IMR-90 (cell line): ENCODE measurements around the gene FAM171A1. TPM values are rescaled to one million over a fixed set of nuclear protein-coding genes. Genes with fewer than 3 reads are reported as not detected.
A peak's percentile ranks its signal among the peaks of the same experiment; 100 is the strongest.

ENCODE experiments used
- ATAC-seq: fragments of 200-7000 bp; cut with Tn5 transposase; 2 replicates; pipeline ENCODE4 v1.9.1; 2020; ENCODE audit warnings: low read depth, mild to moderate bottlenecking, moderate library complexity
- BruUV-seq: library from RNA; stranded (reverse); fragments of 400-500 nt; replicated peaks from 2 replicates; lab custom pipeline; 2021; lab: Mats Ljungman, UMichigan
- CTCF ChIA-PET: fragments of 300-600 bp; formaldehyde crosslinking; extraction: SDS; loops from one replicate; lab custom pipeline; 2021; ENCODE audit warnings: antibody characterized with exemption; lab: Yijun Ruan, JAX
- POLR2A ChIA-PET: fragments of 300-600 bp; sonication (Branson Sonifier 250); formaldehyde crosslinking; loops from one replicate; lab custom pipeline; 2022; ENCODE audit warnings: antibody characterized with exemption; ENCODE audit not compliant: unreplicated experiment; lab: Charles Lee
- DNase-seq: peaks from one replicate; pipeline ENCODE4 v3.0.0; 2013
- H2AFZ ChIP-seq: replicated peaks from 2 replicates; pipeline ENCODE3; 2013; ENCODE audit warnings: low read length, mild to moderate bottlenecking; ENCODE audit not compliant: poor library complexity
- H2AK5ac ChIP-seq: 2 replicates; pipeline ENCODE4 v1.6.1; 2013; ENCODE audit warnings: low read depth, low read length, inconsistent platforms
- H2AK9ac ChIP-seq: replicated peaks from 2 replicates; pipeline ENCODE3; 2013; ENCODE audit warnings: mild to moderate bottlenecking, low read depth, low read length, moderate library complexity; ENCODE audit not compliant: poor library complexity
- H2BK120ac ChIP-seq: 2 replicates; pipeline ENCODE4 v1.6.1; 2013; ENCODE audit warnings: low read depth, low read length, inconsistent platforms
- H2BK15ac ChIP-seq: 3 replicates; pipeline ENCODE4 v1.6.1; 2013; ENCODE audit warnings: low read depth, low read length, inconsistent platforms
- H2BK20ac ChIP-seq: 2 replicates; pipeline ENCODE4 v1.6.1; 2013; ENCODE audit warnings: low read depth, mild to moderate bottlenecking, inconsistent platforms, low read length, moderate library complexity
- H2BK5ac ChIP-seq: 2 replicates; pipeline ENCODE4 v1.6.1; 2013; ENCODE audit warnings: mild to moderate bottlenecking, low read depth, low read length, inconsistent platforms; ENCODE audit not compliant: poor library complexity, severe bottlenecking
- H3K14ac ChIP-seq: replicated peaks from 2 replicates; pipeline ENCODE4 v1.6.1; 2013; ENCODE audit warnings: low read depth, low read length, inconsistent platforms
- H3K18ac ChIP-seq: 2 replicates; pipeline ENCODE4 v1.6.1; 2013; ENCODE audit warnings: low read depth, low read length, control low read depth
- H3K23ac ChIP-seq: 2 replicates; pipeline ENCODE4 v1.6.1; 2013; ENCODE audit warnings: low read depth, low read length, inconsistent platforms
- H3K27ac ChIP-seq: 2 replicates; pipeline ENCODE4 v1.5.1; 2013; ENCODE audit warnings: mild to moderate bottlenecking, control low read depth, low read length; ENCODE audit not compliant: insufficient read depth
- H3K27me3 ChIP-seq: 2 replicates; pipeline ENCODE4 v1.6.1; 2013; ENCODE audit warnings: low read length; ENCODE audit not compliant: control insufficient read depth, insufficient read depth
- H3K36me3 ChIP-seq: 2 replicates; pipeline ENCODE4 v1.6.1; 2013; ENCODE audit warnings: low read length, mixed read lengths; ENCODE audit not compliant: control insufficient read depth, insufficient read depth
- H3K4ac ChIP-seq: 2 replicates; pipeline ENCODE4 v1.6.1; 2013; ENCODE audit warnings: low read depth, low read length, inconsistent platforms
- H3K4me1 ChIP-seq: 2 replicates; pipeline ENCODE4 v1.6.1; 2013; ENCODE audit warnings: low read length, mixed read lengths; ENCODE audit not compliant: control insufficient read depth, insufficient read depth
- H3K4me2 ChIP-seq: 2 replicates; pipeline ENCODE4 v1.6.1; 2013; ENCODE audit warnings: low read depth, mild to moderate bottlenecking, control low read depth, low read length, moderate library complexity
- H3K4me3 ChIP-seq: 2 replicates; pipeline ENCODE4 v1.5.1; 2013; ENCODE audit warnings: low read depth, mild to moderate bottlenecking, control low read depth, low read length, moderate library complexity; ENCODE audit not compliant: insufficient read depth
- H3K56ac ChIP-seq: 2 replicates; pipeline ENCODE4 v1.6.1; 2013; ENCODE audit warnings: low read length, inconsistent platforms; ENCODE audit not compliant: insufficient read depth; ENCODE audit errors: extremely low read depth
- H3K79me1 ChIP-seq, 2 experiments: 2 replicates each; pipeline ENCODE4 v1.6.1; 2013; ENCODE audit warnings: low read length in 2 of 2, inconsistent platforms in 1 of 2, low read depth in 1 of 2
- H3K9ac ChIP-seq: 2 replicates; pipeline ENCODE4 v1.6.1; 2013; ENCODE audit warnings: low read depth, low read length, control low read depth
- H3K9me1 ChIP-seq: 2 replicates; pipeline ENCODE4 v1.6.1; 2013; ENCODE audit warnings: low read length, inconsistent platforms; ENCODE audit not compliant: insufficient read depth
- H3K9me3 ChIP-seq: 2 replicates; pipeline ENCODE4 v1.6.1; 2013; ENCODE audit warnings: low read length; ENCODE audit not compliant: control insufficient read depth, insufficient read depth
- H4K20me1 ChIP-seq: 2 replicates; pipeline ENCODE4 v1.6.1; 2013; ENCODE audit warnings: low read length, inconsistent platforms; ENCODE audit not compliant: insufficient read depth
- H4K5ac ChIP-seq: 2 replicates; pipeline ENCODE4 v1.6.1; 2013; ENCODE audit warnings: mild to moderate bottlenecking, low read depth, low read length, control low read depth
- H4K8ac ChIP-seq, 2 experiments: 2 replicates each; pipeline ENCODE4 v1.6.1; 2013; ENCODE audit warnings: low read depth in 2 of 2, low read length in 2 of 2, control low read depth in 1 of 2, inconsistent platforms in 1 of 2
- H4K91ac ChIP-seq: 2 replicates; pipeline ENCODE4 v1.6.1; 2013; ENCODE audit warnings: low read depth, low read length, inconsistent platforms; ENCODE audit not compliant: insufficient read depth
- MAFK ChIP-seq: IDR thresholded peaks from 2 replicates; pipeline ENCODE4 v1.6.1; 2012; ENCODE audit warnings: low read depth, low read length, improper control_type of control experiment
- NFE2L2 ChIP-seq: fragments of 150-350 bp; IDR thresholded peaks from 2 replicates; pipeline ENCODE4 v1.6.1; 2016; ENCODE audit warnings: low read depth, mild to moderate bottlenecking, low read length
- SMC3 ChIP-seq: fragments of 150-350 bp; IDR thresholded peaks from 2 replicates; pipeline ENCODE4 v1.6.1; 2016; ENCODE audit warnings: low read depth, mild to moderate bottlenecking, antibody characterized with exemption, low read length, moderate library complexity
- WGBS, 2 experiments: methylation state at CpG; one replicate each; pipeline versions ENCODE4 v1.1.5 to v1.1.7; 2013; ENCODE audit warnings: missing lambda C conversion rate in 2 of 2; ENCODE audit not compliant: insufficient read length in 1 of 2; ENCODE audit errors: extremely low coverage in 2 of 2; 5-methylcytosine and 5-hydroxymethylcytosine counted together
- dilution Hi-C: fragments of 300-500 bp; cut with HindIII; formaldehyde crosslinking; loops from one replicate; pipeline ENCODE4 v1.14.3; 2018; ENCODE audit warnings: low sequenced_read_pairs; ENCODE audit not compliant: unreplicated experiment
- in situ Hi-C: fragments of 300-500 bp; cut with MboI; formaldehyde crosslinking; loops from 3 replicates; pipeline ENCODE4 v1.14.3; 2019; ENCODE audit warnings: low sequenced_read_pairs, inconsistent platforms, mixed read lengths
- intact Hi-C: fragments of 100-400 bp; cut with micrococcal nuclease; formaldehyde crosslinking; loops from 2 replicates; pipeline ENCODE4 v1.10.0; 2022
- polyA plus RNA-seq, 3 experiments: library from polyadenylated mRNA; depleted of rRNA; stranded (reverse); fragments of >200 nt; gene quantifications; 2 replicates each; pipeline ENCODE4 v1.2.3, GENCODE V29; 2012; ENCODE audit warnings: low replicate concordance in 1 of 3
- total RNA-seq: library from RNA; depleted of rRNA; stranded (reverse); fragments of >200 nt; gene quantifications from 2 replicates; pipeline ENCODE4 v1.2.3, GENCODE V29; 2012

FAM171A1 gene
- total and polyA plus RNA-seq, 2 of the 4 experiments (the other 2 are of a cell fraction), result 20.3 to 30.6 TPM

- no peak overlapping the region for H2BK20ac ChIP-seq
- no TSS peak for BruUV-seq
- H3K9me1 ChIP-seq, result no peaks in the 10 kb centered on the region
- no peak overlapping the region for H3K9ac ChIP-seq
- H3K27ac ChIP-seq, result no peak overlapping the region
- no peak overlapping the region for H2BK5ac ChIP-seq
- no peaks in the 10 kb centered on the region for H3K79me1 ChIP-seq
- H3K4ac ChIP-seq, result no peak overlapping the region
- H3K14ac ChIP-seq, result no peak overlapping the region
- no peak overlapping the region for H4K91ac ChIP-seq
- no peaks in the 10 kb centered on the region for H4K20me1 ChIP-seq
- DNase-seq, result no peak
- no peak overlapping the region for H3K18ac ChIP-seq
- no peak overlapping the region for H2AK5ac ChIP-seq
- no peak overlapping the region for H3K4me2 ChIP-seq
- TF ChIP-seq NFE2L2 (no peak), SMC3 (no peak), MAFK (0 out of 2 replicates have a peak, but pooled peaks have one; percentile 25)
- no peak overlapping the region for H3K4me3 ChIP-seq
- no peaks in the 10 kb centered on the region for H3K27me3 ChIP-seq
- dilution Hi-C loops (no loop called here), intact Hi-C loops (no loop called here), in situ Hi-C loops (no loop called here)
- H3K4me1 ChIP-seq, result no peaks in the 10 kb centered on the region
- H2AFZ ChIP-seq, result no peak overlapping the region
- H4K5ac ChIP-seq, result no peak overlapping the region
- no peak overlapping the region for H3K23ac ChIP-seq
- H3K36me3 ChIP-seq, result no peaks in the 10 kb centered on the region
- POLR2A ChIA-PET, result no interaction called here
- 96% methylated on average over 5 of the region's 6 CpGs; no CpG with 5 or more reads in 1 of the 2 experiments for WGBS, 2 experiments
- H2BK120ac ChIP-seq, result no peak overlapping the region
- no peak overlapping the region for H2BK15ac ChIP-seq
- no peak overlapping the region for H2AK9ac ChIP-seq
- no peak for ATAC-seq
- no peak overlapping the region for H3K56ac ChIP-seq
- CTCF ChIA-PET, result no interaction called here
- H3K9me3 ChIP-seq, result no peaks in the 10 kb centered on the region
- no peak overlapping the region for H4K8ac ChIP-seq
Measured at GRCh38 chr10:15258255-15258654, 112.8 kb downstream of the FAM171A1 start.
